ENCODE measurements around the gene CSNK1G3. TPM values are rescaled to one million over a fixed set of nuclear protein-coding genes. Genes with fewer than 3 reads are reported as not detected.
A peak's percentile ranks its signal among the peaks of the same experiment; 100 is the strongest.
"Not testable (repeated sequence)": the region's sequence is repeated elsewhere in the genome, so short reads cannot be mapped to it uniquely, and the experiment has no call there.

The CSNK1G3 gene
- 10 to 100 TPM; 40.0 to 57.1 (median 42.5) TPM for total RNA-seq

GRCh38 chr5:123511648-123512605, at the start of gene CSNK1G3:
TSS of gene CSNK1G3 (plus strand) at chr5:123512177. CDS start at chr5:123545664, 33,487 bp downstream.
- DNase-seq (ENCODE audit: low spot score) = peak; percentile 80
- no peak for TF ChIP-seq CTCF (IDR thresholded peaks at IDR 0.05)
- peak; percentile 98 for ATAC-seq (ENCODE audit: low FRiP score)

- DNase-seq (ENCODE audit: low spot score); ATAC-seq (ENCODE audit: low FRiP score): not testable (repeated sequence)
Observed at GRCh38 chr5:123466839-123467238, 45.1 kb upstream of the CSNK1G3 start.

- DNase-seq (ENCODE audit: low spot score) (no peak), ATAC-seq (ENCODE audit: low FRiP score) (no peak)
- no peak for TF ChIP-seq CTCF (IDR thresholded peaks at IDR 0.05)
Observed at GRCh38 chr5:123471385-123471784, 40.6 kb upstream of the CSNK1G3 start.

- no peak for TF ChIP-seq CTCF (IDR thresholded peaks at IDR 0.05)
- ATAC-seq (ENCODE audit: low FRiP score) (no peak), DNase-seq (ENCODE audit: low spot score) (no peak)
Observed at GRCh38 chr5:123472150-123472924, 39.6 kb upstream of the CSNK1G3 start.

GRCh38 chr5:123474228-123474627, 37.7 kb upstream of the CSNK1G3 start:
- no peak for DNase-seq (ENCODE audit: low spot score)
- ATAC-seq (ENCODE audit: low FRiP score) = no peak
- TF ChIP-seq CTCF (IDR thresholded peaks at IDR 0.05) = no peak

GRCh38 chr5:123476731-123477130, 35.2 kb upstream of the CSNK1G3 start:
- DNase-seq (ENCODE audit: low spot score) (no peak), ATAC-seq (ENCODE audit: low FRiP score) (no peak)
- no peak for TF ChIP-seq CTCF (IDR thresholded peaks at IDR 0.05)

GRCh38 chr5:123478546-123478945, 33.4 kb upstream of the CSNK1G3 start:
- TF ChIP-seq CTCF (IDR thresholded peaks at IDR 0.05) = no peak
- DNase-seq (ENCODE audit: low spot score) (no peak), ATAC-seq (ENCODE audit: low FRiP score) (no peak)

Measured in omental fat pad (tissue), 4 donors.